Gastrocnemius medialis (tissue), 4 donors: ENCODE data around the gene BTRC.

ENCODE experiments used
- POLR2A ChIP-seq, 2 donors: fragments of 450-650 bp; IDR thresholded peaks; one replicate each; pipeline ENCODE4 v1.6.1; 2017; ENCODE audit warnings: antibody characterized with exemption in 2 of 2, mild to moderate bottlenecking in 2 of 2, moderate library complexity in 2 of 2
- TF ChIP-seq, protein P1 (sequence below), 5 experiments: fragments of 450-650 bp in 3 of 5; fragments of 200-600 bp in 2 of 5; sonication (generic) in 2 of 5; IDR thresholded peaks in 4 of 5; conservative IDR thresholded peaks in 1 of 5; 1 replicate in 4 of 5; 2 replicates in 1 of 5; pipeline ENCODE4 v1.5.1; 2016 to 2019; ENCODE audit warnings: antibody characterized with exemption in 5 of 5, mild to moderate bottlenecking in 3 of 5, moderate library complexity in 3 of 5

DNA sequence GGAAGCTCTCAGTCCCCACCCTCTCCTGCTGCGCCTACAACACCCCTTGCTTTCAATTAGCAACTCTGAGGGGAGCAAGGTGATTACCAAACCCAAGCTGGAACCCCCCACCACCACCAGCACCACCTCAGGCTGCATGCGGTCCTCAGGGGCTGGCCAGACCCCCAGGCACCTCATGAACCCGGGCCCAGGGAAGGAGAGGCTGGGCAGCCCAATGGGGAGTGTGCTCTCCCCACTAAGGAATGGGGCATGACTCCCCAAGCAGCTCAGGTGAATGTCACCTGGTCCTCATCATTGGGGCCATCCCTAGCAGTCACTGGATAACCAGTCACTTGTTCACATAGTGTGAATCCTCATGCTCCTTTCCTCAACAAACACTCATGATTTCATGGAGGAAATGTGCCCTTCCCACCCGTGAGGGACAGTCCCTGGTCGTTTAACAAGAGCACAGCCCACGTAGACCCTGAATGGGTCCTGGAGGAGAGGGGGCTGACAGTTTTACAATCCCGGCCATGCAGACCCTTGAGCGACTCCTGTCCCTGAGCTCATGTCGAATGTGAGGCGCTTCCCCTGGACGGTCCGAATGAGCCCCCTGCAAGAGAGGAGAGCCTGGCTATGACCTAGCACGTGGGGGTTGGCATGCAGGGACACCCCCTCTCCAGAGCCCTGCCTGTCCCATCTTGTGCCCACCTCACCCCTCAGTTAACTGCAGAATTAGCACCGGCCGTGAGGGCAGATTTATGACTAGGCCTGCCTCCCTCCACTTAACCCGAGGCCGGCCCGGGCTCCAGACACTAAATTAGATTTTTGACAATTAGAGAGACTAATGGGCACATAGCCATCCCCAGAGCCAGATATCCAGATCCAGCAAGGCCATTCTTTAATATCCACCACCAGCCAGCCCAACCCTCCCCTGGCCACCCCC, 205.0 kb downstream of the BTRC start:
- TF ChIP-seq, protein P1, sequence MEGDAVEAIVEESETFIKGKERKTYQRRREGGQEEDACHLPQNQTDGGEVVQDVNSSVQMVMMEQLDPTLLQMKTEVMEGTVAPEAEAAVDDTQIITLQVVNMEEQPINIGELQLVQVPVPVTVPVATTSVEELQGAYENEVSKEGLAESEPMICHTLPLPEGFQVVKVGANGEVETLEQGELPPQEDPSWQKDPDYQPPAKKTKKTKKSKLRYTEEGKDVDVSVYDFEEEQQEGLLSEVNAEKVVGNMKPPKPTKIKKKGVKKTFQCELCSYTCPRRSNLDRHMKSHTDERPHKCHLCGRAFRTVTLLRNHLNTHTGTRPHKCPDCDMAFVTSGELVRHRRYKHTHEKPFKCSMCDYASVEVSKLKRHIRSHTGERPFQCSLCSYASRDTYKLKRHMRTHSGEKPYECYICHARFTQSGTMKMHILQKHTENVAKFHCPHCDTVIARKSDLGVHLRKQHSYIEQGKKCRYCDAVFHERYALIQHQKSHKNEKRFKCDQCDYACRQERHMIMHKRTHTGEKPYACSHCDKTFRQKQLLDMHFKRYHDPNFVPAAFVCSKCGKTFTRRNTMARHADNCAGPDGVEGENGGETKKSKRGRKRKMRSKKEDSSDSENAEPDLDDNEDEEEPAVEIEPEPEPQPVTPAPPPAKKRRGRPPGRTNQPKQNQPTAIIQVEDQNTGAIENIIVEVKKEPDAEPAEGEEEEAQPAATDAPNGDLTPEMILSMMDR (IDR thresholded peaks at IDR 0.05 in 4 of 5, conservative IDR thresholded peaks at IDR 0.05 in 1 of 5), result no peak
- TF ChIP-seq POLR2A (IDR thresholded peaks at IDR 0.05), result no peak
